GM18870 (cell line): ENCODE measurements around the gene CSK.
A peak's percentile ranks its signal among the peaks of the same experiment; 100 is the strongest.

Source experiments
- ATAC-seq: cut with Tn5 transposase; IDR thresholded peaks from one replicate; pipeline ENCODE4 v1.9.1; 2021; ENCODE audit warnings: moderate library complexity; ENCODE audit not compliant: unreplicated experiment

Gene CSK

DNA sequence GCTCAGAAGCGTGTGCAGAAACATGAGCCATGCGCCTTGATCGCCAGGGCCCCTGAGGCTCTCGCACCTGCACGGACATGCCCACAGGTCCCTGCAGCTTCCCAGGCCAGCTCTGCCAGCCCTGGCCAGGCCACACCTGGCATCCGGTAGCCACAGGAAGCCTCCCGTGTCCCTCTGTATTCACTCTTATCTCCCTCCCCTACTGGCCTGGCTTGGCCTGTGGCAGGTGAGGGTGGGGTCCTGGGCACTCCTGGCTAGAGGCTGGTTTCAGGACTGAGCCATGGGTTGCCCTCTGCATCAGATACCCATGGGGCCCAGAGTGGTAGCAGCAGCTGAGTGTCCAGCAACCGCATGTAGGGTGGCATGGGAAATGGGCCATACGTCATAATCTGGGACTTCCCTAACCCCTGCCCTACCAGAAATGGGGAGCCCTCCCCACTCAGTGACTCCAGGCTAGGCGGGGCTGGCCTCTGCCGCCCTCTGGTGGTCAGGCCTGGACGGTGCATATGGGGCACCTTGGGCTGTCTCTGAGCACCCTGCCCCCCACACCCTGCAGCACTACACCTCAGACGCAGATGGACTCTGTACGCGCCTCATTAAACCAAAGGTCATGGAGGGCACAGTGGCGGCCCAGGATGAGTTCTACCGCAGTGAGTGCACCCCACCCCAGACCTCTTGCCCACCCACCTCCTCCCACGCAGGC lies 18.1 kb downstream of the CSK start:
- peak; percentile 68 for ATAC-seq

DNA sequence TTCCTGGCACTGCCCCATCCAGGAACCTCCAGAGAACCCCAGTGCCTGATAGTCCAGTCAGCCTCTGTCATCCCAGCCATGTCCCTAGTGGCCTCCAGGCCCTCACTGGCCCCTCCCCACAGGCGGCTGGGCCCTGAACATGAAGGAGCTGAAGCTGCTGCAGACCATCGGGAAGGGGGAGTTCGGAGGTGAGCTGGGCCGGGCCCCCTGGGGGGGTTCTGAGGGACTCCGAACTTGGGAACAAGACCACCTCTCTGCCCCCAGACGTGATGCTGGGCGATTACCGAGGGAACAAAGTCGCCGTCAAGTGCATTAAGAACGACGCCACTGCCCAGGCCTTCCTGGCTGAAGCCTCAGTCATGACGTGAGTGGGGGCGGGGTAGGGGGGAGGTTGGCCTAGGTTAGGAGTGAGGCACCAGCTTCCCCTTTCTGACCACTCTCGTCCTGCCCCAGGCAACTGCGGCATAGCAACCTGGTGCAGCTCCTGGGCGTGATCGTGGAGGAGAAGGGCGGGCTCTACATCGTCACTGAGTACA lies 18.7 kb downstream of the CSK start:
- no peak for ATAC-seq

DNA sequence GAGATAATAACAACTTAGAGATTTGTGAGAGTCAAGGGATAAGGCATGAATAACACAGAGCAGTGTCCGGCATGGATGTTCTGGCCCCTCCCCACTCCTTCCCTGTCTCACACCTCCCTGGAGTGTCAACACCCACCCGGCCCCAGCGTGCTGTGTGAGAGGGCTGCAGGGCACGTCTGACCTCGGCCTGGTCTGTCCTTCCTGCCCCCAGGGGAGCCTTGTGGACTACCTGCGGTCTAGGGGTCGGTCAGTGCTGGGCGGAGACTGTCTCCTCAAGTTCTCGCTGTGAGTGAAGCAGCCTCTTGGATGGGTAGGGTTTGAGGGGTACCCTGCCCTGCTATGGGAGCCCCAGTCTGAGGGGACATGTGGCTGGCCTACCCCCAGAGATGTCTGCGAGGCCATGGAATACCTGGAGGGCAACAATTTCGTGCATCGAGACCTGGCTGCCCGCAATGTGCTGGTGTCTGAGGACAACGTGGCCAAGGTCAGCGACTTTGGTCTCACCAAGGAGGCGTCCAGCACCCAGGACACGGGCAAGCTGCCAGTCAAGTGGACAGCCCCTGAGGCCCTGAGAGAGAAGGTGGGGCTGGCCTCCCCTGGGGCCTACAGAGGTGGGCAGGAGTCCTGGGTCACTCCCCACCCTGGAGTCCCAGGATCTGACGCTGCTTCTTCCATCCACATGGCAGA lies 19.6 kb downstream of the CSK start:
- ATAC-seq = no peak

GRCh38 chr15:74802290-74802689 lies 20.4 kb downstream of the CSK start:
- ATAC-seq = no peak

DNA sequence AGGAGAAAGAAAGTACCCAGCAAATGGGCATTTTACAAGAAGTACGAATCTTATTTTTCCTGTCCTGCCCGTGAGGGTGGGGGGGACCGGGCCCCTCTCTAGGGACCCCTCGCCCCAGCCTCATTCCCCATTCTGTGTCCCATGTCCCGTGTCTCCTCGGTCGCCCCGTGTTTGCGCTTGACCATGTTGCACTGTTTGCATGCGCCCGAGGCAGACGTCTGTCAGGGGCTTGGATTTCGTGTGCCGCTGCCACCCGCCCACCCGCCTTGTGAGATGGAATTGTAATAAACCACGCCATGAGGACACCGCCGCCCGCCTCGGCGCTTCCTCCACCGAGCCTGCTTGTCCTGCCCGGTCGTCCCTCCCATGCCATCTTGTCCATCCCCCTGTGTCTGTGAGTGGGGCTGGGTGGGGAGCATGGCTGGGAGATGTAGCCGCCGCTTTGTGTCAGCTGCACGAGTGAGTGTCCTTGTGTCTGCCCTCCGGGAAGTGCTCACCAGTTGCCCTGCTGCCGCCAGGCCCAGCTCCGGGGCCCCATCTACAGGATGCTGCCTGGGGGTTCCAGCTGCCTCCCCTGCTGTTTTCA lies 21.1 kb downstream of the CSK start:
- no peak for ATAC-seq

DNA sequence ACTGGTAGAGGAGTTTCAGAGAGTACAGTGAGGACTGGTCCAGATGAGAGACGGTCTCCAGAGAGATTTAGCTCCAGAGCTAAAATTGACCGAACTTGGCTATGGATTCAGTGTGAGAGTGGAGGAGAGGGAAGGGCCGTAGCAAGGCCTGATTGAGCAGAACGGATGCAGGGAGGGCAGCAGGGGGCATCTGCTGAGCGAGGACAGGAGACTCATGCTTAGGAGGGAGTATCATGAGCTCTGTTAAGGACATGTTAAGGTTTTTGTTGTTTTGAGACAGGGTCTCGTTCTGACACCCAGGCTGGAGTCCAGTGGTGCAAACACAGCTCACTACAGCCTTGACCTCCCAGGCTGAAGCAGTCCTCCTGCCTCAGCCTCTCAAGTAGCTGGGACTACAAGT lies 23.1 kb downstream of the CSK start:
- ATAC-seq = no peak

DNA sequence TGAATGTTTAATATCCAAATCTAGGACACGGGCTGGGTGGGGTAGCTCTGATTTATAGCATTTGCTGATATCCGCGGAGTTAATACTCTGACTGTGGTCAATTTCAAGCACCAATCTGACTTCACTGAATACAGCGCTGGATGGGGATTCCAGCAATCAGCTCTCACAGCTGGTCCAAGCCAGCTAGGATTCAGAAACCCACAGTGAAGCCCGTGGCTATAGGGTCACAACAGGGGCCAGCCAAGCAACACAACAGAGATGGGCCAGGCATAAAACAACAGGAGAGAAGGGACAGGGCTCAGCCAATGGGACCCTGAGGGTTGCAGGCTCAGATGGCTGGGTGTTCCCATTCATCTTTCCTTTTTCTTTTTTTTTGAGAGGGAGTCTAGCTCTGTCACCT lies 25.4 kb downstream of the CSK start:
- no peak for ATAC-seq

GRCh38 chr15:74808078-74808839 lies 26.4 kb downstream of the CSK start:
- no peak for ATAC-seq

DNA sequence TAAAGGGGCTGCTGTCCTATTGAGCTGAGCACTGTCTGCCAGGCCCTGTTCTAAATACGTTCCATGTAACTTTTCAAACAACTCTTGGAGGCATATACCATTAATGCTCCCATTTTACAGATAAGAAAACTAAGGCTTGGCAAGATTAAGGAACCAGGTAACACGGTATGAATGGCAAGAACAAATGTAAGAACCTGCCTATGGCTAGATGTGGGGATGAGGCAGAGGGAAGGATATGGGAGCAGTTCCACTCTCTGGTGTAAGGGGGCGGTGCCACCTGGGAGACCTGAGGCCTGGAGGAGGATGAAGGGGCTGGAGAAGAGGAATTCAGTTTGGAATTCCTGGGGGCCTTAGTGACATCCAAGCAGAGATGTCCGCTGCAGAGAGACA lies 27.0 kb downstream of the CSK start:
- no peak for ATAC-seq

- no peak for ATAC-seq
Measured at GRCh38 chr15:74809242-74809641, 27.4 kb downstream of the CSK start.

GRCh38 chr15:74809956-74810355 lies 28.1 kb downstream of the CSK start:
- ATAC-seq = no peak

- no peak for ATAC-seq
Measured at GRCh38 chr15:74812533-74812932, 30.7 kb downstream of the CSK start, which contains the start of gene LMAN1L. Gene LMAN1L, plus strand, starts transcription at chr15:74812835. Its CDS starts 20 bp downstream, at chr15:74812855.

DNA sequence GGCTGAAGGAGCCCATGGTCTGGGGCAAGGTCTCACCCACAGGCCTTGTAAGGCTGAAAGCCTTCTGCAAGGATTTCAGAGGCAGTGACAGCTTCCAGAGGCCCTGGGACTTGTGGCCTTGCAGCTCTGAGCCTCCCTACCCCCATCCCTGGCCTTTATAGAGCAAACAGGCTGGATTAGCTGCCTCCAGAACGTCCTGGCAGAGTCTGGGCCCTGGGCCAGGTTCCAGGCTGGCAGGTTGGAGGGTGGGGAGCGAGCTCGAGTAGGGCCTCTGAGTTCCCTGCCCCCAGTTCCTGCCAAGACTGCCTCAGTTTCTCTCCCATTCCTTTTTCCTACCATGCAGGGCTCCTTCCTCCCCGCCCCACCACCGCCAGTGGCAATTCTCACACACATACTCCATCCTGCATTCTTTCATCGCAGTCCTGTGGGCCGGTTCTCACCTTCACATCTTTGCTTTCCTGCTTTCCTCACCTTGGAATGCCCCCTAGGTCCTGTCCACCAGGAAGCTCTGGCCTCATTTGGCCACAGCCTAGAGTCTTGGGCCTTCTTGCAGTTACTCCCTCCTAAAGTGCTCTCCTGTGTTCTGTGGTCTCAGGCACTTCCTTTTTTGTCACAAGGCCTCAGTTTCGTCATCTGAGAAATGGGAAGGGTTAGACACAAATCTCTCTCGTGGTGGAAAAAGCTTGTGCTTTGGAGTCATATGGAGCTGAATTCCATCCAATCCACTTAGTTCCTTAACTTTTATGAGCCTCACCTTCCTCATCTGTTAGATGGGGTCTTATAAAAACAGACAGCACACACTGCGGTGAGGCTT lies 33.4 kb downstream of the CSK start:
- no peak for ATAC-seq

DNA sequence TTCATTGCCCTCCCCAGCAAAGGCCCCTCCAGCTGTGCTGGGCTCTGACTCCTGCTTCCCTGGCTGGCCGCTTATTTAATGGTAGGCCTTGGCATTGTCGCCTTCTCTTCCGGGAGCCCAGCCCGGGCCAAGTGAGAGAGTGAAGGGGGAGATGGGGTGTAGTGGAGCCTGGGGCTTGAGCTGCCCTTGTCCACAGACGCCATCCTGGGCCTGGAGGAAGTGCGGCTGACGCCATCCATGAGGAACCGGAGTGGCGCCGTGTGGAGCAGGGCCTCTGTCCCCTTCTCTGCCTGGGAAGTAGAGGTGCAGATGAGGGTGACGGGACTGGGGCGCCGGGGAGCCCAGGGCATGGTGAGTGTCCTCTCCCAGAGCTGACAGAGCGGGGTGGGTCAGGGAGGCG lies 34.1 kb downstream of the CSK start:
- ATAC-seq = no peak

GRCh38 chr15:74816624-74817369 lies 34.9 kb downstream of the CSK start:
- ATAC-seq = no peak

GRCh38 chr15:74817370-74817737 lies 35.5 kb downstream of the CSK start:
- no peak for ATAC-seq

- no peak for ATAC-seq
Measured at GRCh38 chr15:74820056-74820455, 38.2 kb downstream of the CSK start.

DNA sequence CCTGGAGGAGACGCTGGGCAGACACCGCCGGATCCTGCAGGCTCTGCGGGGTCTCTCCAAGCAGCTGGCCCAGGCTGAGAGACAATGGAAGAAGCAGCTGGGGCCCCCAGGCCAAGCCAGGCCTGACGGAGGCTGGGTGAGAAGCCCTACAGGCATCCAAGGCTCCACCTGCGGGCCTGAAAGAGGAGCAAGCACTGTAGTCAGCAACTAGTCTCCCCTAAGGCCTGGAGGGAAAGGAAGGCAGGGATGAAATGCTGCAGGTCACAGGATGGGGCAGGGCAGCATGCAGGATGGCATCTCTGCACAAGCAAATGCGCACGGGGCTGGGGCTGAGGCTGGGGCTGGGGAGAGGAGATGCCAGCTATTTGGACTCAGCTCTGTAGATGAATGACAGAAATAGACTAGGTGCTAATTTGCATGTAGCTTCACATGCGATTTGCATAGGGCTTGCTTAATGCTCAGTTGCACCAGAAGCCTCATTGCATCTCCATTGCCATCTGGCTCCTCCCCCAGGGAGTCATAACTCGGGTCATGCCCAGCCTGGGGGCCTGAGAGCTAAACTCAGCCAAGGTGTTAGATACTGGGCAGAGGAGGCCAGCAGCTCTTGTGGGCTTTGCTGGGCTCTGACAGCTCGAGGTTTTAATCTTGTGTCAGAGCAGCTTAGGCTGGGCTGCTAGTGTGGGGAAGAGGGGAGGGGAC lies 39.4 kb downstream of the CSK start:
- ATAC-seq = no peak

DNA sequence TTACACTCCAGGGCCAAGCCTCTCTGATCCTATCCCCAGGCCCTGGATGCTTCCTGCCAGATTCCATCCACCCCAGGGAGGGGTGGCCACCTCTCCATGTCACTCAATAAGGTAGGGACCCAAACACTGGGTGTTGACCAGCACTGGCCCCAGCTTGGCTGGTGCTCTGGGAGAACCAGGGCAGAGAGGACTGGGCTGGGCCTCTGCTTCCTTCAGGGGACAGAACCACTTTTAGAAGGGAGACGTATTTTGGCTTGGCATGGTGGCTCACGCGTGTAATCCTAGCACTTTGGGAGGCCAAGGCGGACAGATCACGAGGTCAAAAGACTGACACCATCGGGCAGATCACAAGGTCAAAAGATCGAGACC lies 39.9 kb downstream of the CSK start:
- ATAC-seq = no peak
